Midbrain (tissue), 1 donor: ENCODE results near the gene FOXO6.
"Not testable (repeated sequence)": the region's sequence is repeated elsewhere in the genome, so short reads cannot be mapped to it uniquely, and the experiment has no call there.

Source experiments
- DNase-seq: peaks from one replicate; lab custom pipeline; 2025; lab: John Stamatoyannopoulos, UW

Gene FOXO6

GRCh38 chr1:41329662-41330587 is 31.3 kb upstream of the FOXO6 start:
- DNase-seq: no peak

- no peak for DNase-seq
Observed at GRCh38 chr1:41330588-41331545, 30.4 kb upstream of the FOXO6 start.

DNA sequence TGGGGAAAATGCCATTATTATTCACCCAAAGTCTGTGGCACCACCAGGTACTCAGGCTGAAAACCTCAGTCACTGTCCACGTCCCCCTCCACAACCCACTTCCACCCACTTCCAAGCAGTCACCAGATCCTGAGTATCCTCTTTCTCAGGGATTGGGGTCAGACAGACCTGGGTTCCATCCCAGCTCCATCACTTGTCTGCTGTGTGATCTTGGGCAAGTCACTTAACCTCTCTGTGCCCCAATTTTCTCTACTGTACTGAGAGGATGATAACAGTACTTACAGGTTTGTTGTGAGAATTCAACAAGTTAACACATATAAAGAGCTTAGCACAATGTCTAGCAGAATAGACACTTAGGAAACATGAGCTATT is 29.7 kb upstream of the FOXO6 start:
- DNase-seq: no peak

DNA sequence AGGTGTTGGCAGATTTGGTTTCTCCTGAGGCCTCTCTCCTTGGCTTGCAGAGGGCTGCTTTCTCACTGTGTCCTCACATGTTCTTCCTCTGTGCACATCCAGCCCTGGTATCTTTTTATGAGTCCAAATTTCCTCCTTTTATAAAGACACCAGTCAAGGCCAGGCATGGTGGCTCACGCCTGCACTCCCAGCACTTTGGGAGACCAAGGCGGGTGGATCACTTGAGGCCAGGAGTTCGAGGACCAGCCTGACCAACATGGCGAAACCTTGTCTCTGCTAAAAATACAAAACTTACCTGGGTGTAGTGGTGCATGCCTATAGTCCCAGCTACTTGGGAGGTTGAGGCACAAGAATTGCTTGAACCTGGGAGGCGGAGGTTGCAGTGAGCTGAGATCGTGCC is 29.1 kb upstream of the FOXO6 start:
- DNase-seq: not testable (repeated sequence)

DNA sequence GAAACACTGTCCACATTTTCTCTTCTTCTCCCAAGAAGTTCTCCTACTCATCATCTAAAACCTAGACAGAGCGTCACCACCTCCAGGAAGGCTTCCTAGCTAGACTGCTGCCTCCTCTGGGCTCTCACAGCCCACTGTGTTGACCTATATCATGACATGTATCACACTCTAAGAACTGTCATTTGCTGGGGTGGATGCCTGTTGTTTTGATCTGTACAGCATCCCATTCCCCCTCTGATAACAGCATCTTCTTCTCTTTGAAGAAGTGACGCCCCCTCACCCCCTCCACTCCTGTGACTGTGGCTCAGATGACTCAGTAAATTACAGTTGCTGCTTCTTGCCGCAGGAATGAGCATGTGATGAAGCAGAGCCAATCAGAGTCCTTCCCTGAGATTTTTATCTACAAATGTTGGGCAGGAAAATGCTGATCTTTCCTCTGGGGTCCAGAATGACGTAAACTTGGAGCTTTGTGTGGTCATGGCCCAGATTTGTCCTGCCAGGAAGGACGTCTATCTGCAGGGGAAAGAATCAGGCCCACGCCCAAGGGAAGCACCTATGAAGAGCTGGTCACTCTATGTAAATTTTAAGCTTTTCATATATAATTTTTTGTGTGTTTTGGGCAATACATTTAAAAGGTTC is 28.0 kb upstream of the FOXO6 start:
- no peak for DNase-seq

DNA sequence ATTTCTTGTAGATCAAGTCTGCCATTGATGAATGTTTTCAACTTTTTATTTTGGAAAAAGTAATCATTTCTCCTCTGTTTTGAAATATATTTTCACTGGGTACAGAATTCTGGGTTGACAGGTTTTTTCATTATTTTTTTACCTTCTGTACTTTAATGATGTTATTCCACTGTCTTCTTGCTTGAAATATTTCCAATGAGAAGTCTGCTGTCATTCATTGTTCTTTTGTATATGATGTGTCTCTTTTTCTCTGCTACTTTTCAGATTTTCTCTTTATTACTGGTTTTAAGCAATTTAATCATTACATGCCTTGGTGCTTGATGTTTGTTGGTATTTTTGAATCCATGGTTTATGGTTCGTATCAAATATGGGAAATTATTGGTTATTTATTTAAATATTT is 22.4 kb upstream of the FOXO6 start:
- DNase-seq: no peak

DNA sequence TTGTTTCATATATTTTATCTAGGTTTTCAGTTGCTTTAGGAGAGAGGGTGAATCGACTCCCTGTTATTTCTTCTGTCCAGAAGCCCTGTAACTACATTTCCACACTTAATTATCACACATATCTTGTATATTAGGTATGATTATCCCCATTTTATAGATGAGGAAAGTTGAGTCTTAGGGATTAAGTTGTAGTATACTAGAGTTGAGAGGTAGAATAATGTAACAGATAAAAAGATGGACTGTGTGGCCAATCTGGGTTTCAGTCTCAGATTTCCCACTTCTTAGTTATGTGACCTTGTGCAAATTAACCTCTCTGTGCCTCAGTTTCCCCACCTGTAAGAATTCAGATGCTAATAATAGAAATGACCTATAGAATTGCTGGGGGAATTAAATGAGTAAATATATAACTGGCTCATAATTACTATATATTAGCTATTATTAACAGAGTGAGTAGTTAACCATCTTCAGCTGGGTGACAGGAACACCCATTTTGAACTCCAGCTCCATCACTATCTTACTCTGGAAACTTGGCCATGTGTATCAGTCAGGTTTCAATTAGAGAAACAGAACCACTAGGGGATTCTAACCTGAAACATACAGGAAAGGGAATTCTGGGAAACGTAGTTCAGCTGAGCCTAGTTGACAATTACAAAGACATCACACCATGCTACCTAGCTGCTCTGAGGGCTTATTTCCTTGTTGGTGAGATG is 20.4 kb upstream of the FOXO6 start:
- DNase-seq: no peak

DNA sequence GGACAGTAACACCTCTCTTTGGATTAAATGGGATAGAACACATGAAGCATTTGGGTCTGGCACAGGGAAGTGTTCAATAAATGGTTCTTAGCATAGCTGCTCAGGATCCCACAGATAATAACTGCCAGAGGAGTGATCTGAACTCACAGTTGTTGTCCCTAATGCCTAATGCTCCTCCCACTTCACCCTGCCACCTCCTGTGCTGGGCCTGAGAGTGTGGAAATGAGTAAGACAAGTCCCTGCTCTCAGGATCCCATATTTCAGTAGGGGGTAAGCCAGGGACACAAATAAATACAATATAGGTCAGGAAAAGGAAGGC is 19.9 kb upstream of the FOXO6 start:
- no peak for DNase-seq

- no peak for DNase-seq
Observed at GRCh38 chr1:41341772-41342562, 19.3 kb upstream of the FOXO6 start.

- DNase-seq: no peak
Observed at GRCh38 chr1:41342774-41343355, 18.4 kb upstream of the FOXO6 start.

- no peak for DNase-seq
Observed at GRCh38 chr1:41343790-41344699, 17.2 kb upstream of the FOXO6 start.

- DNase-seq: no peak
Observed at GRCh38 chr1:41344708-41345159, 16.5 kb upstream of the FOXO6 start.

DNA sequence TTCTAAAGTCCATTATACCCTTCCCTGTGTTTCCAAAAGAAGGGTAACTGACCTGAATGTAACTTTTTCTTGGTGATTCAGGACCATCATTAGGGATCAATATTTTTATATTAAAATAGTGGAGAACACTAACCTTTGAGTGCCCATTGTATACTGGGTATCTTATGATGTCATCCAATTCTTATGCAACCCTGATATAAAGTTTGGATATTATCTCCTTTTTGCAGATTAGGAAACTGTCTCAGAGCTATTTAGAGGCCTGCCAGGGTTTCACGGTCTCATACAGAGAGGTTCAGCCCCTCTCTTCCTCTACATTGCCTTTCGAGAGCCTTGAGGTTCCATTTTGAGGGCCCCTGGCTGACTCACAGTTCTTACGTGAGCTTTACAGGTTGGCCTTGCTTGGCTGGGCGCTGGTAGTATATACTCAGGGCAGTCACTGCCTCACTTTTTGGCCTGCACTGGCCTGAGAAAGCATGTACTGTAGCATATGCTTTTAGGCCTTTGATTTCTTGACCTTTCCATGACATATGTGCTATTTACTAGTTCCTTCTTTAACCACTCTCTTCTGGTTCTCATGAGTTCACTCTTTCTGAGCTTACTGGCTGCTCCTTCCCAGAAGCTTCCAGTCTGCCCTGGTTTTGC is 15.7 kb upstream of the FOXO6 start:
- DNase-seq: no peak

- DNase-seq: no peak
Observed at GRCh38 chr1:41347276-41347675, 14.0 kb upstream of the FOXO6 start.

DNA sequence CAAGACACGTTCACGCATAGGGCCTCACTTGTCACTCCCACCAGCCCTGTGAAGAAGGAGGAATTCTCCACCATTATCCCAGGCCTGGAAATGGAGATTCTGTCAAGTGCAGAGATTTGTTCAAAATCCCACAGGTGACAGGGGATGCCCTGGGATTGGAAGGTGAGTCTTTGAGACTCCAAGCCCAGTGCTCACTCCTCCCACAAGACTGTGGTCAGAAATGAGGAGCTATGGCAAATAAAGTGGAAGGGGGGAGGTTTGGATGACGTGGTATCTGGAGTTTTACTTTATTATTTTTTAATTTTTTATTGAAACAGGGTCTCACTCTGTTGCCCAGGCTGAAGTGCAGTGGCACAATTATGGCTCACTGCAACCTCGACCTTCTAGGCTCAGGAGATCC is 12.8 kb upstream of the FOXO6 start:
- no peak for DNase-seq

DNA sequence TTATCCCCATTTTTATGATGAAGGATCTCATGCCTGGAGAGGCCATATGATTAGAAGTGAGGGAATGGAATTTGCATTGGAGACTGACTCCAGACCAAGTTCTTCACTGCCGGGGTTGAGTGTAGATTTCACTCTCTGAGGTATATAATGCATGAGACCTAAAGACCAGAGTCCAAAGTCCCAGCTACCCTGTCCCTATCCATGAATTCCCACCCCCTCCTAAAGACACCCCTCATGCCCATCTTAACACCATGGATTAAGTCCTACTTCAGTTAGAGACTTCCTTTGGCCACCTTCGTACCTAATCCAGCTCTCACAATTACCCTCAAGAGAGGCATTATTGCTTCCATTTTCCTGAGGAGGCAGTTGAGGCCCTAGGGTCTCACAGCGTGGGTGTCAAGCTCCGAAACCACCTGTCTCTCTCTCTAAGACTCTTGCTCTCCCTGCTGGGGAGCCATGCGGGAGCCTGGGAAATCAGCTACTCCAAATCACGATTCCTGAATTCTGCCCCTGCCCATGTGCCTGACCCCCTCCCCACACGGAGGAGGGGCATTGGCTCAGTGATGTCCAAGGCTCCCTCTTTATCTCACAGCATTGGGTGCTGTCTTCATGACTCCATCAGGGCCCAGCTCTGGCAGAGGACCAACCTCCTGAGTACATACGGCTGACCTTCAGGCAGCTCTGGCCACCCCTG is 11.7 kb upstream of the FOXO6 start:
- no peak for DNase-seq

DNA sequence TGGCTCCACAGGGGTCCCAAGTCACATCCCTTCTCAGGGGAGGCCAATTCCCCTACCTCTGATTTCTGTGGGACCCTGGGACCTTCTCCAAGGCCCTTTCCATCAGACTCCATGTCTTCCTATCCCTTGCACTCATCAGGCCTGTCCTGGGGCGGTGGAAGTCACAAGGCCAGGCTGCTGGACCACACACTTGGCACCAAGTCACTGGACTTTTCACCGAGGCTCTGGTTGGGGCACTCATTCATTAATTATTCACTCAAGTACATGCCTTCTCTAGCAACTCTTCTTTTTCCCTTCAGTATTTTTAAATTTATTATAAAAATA is 11.2 kb upstream of the FOXO6 start:
- no peak for DNase-seq
